ENCODE results near the gene LRRFIP1.
A peak's percentile ranks its signal among the peaks of the same experiment; 100 is the strongest.

LRRFIP1 gene

DNA sequence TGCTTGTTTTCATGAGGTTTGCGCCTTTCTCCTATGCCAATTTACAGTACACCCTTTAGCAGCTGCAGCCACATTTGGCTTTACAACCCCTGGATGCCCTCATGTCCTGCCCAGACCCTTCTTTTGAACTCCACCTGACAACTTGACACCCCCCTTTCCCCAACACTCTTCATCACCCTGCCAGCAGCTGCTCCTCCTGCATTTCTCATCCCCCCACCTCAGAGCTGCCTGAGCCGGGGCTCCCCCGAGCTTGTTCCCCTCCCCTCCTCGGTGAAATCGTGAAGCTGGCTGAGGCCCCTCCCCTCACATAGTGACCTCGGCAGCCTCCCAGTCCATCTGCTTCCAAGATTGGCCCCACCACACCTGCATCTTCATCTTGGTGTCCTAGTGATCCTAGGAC, 40.5 kb downstream of the LRRFIP1 start:
- no peak for TF ChIP-seq CTCF (conservative IDR thresholded peaks at IDR 0.05; ENCODE audit: low read depth, low read length)
- no peak overlapping the region for H3K4me3 ChIP-seq (ENCODE audit: low read depth, low read length)
- DNase-seq (ENCODE audit: low read depth) = no peak

DNA sequence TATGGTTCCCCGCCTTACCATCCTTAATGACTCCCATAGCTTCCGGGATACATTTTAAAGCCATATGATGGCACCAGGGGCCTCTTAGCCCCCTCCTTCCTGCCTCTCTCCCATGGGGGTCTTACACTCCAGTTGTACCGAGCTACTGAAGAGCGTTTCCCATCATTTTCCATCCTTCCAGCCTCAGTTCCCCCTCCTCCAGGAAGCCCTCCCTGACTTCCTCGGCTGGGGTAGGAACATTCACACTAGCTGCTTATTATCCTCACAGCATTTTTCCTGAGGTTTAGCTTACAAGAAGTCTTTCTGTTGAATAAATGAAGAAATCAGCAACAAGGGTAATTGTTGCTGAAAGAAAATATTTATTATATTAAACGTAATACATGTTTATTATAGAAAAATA, 41.1 kb downstream of the LRRFIP1 start:
- no peak overlapping the region for H3K4me3 ChIP-seq (ENCODE audit: low read depth, low read length)
- no peak for TF ChIP-seq CTCF (conservative IDR thresholded peaks at IDR 0.05; ENCODE audit: low read depth, low read length)
- DNase-seq (ENCODE audit: low read depth) = no peak

DNA sequence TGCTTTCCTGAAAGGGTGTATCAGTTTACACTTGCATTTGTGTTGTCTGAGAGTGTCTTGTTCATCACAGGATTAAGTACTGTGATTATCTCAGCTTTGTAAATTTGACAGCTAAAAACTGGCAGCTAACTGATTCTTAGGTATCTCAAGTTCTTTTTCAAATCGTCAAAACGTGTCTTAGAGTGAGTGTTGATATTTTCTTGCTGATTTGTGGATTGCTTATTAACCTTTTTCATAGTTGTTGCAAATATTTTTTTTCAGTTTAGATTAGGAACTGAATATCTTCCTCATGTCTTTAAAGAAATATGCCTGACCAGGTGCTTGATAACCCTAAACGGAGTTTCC, 41.9 kb downstream of the LRRFIP1 start:
- TF ChIP-seq CTCF (conservative IDR thresholded peaks at IDR 0.05; ENCODE audit: low read depth, low read length) = no peak
- no peak for DNase-seq (ENCODE audit: low read depth)
- no peak overlapping the region for H3K4me3 ChIP-seq (ENCODE audit: low read depth, low read length)

DNA sequence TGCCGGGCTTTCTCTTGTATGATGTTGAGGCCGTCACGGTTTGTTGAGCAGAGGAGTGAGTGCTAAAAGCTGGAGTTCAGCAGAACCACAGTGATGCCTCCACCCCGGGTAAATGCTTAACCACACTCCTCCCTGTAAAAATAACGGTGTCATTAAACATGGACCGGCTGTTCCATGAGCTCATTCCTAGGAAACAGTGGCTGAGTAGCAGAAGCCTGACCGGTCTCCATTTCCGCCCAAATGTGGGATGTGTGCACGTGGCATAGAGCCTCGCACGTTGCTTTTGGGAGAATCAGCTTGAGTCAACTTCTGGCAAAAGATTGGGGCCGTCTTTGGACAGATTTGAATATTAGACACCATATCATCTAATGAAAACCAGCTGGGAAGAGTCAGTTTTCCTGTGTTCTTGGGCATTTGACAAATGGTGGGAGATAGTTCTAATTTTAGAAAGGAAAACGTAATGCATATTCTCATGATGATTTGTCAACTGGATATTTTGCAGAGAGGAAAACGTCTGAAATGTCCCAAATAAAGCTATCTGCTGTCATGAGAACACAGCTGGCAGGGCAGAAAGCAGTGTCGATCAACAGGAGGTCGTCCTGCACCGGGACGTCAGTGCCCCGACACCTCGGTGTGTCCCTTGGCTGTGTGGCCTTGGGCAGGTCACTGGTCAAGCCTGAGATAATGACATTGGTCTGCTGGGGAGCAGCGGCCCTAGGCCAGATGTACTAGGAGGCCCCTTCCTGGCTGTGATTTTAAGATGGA, 42.4 kb downstream of the LRRFIP1 start:
- peak; percentile 90 for DNase-seq (ENCODE audit: low read depth)
- H3K4me3 ChIP-seq (ENCODE audit: low read depth, low read length) = no peak overlapping the region
- no peak for TF ChIP-seq CTCF (conservative IDR thresholded peaks at IDR 0.05; ENCODE audit: low read depth, low read length)

DNA sequence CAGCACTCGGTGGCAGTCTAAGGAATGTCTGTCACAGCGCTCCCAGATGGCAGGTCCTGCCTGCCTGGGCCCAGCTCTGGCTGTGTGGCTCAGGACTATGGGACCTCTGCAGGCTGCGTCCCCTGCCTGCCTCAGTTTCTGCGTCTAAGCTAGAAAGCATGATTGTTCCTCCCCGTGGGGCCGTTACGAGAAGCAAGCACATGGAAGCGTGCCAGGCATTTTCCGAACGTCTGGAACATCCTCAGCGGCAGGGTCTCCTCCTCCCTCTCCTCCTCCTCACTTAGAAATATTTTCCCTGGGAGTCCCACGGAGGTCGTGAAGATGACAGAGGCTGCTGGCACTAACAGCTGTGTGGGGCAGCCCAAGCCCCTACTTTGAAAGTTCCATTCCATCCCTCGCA, 43.3 kb downstream of the LRRFIP1 start:
- H3K4me3 ChIP-seq (ENCODE audit: low read depth, low read length) = no peak overlapping the region
- DNase-seq (ENCODE audit: low read depth) = peak; percentile 23
- no peak for TF ChIP-seq CTCF (conservative IDR thresholded peaks at IDR 0.05; ENCODE audit: low read depth, low read length)

DNA sequence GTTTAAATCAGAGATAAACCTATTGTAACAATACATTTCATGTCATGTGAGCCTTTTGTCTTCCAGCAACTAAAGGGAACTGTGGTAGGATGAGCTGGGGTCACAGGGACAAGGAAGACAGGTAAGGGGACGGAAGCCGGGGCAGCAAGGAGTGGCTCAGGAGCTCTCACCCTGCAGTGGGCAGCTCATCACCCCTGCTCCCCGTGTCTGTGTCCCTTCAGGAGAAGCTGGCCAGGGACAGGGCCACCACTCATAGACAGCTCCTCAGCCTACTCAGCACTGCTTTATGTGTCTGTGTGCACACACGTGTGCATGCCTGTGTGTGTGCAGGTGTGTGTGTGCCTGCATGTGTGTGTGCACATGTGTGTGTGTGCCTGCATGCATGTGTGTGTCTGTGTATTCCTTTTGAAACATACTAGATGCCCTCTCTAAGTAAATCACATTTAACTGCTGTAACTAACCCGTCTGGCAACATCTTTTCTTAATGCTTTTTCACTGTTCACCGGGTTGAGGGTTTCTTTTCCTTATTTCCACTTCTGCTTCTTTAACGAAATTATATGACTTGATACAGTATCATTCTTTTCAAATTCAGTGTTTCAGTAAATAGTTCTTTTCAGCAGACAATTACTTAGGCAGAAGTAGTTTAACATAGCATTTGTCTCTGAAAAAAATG, 44.2 kb downstream of the LRRFIP1 start:
- TF ChIP-seq CTCF (conservative IDR thresholded peaks at IDR 0.05; ENCODE audit: low read depth, low read length) = no peak
- no peak overlapping the region for H3K4me3 ChIP-seq (ENCODE audit: low read depth, low read length)
- DNase-seq (ENCODE audit: low read depth) = no peak

DNA sequence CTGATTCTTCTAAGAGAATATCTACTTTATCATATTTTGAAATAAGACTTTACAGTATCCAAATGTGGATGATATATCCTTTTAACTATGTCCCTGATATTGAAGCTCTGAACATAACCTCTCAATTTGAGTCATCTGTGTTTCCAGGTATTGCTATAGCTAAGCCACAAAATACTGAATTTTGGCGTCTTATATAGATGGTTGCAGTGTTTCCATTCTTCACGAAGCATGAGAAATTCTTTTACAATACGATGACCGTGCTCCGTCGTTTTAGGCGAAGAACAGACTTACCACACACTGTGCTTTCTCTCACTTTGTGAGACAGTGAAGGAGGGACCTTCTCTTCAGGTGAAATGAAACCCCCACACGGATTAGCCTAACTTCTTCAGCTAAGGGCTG, 45.3 kb downstream of the LRRFIP1 start:
- no peak for DNase-seq (ENCODE audit: low read depth)
- H3K4me3 ChIP-seq (ENCODE audit: low read depth, low read length) = no peak overlapping the region
- no peak for TF ChIP-seq CTCF (conservative IDR thresholded peaks at IDR 0.05; ENCODE audit: low read depth, low read length)
